GM18867 (cell line): ENCODE data around the gene SRMS.
"Not testable (repeated sequence)": the region's sequence is repeated elsewhere in the genome, so short reads cannot be mapped to it uniquely, and the experiment has no call there.

ENCODE experiments used
- ATAC-seq: cut with Tn5 transposase; IDR thresholded peaks from one replicate; pipeline ENCODE4 v1.9.1; 2021; ENCODE audit warnings: mild to moderate bottlenecking, moderate library complexity; ENCODE audit not compliant: unreplicated experiment

The SRMS gene

DNA sequence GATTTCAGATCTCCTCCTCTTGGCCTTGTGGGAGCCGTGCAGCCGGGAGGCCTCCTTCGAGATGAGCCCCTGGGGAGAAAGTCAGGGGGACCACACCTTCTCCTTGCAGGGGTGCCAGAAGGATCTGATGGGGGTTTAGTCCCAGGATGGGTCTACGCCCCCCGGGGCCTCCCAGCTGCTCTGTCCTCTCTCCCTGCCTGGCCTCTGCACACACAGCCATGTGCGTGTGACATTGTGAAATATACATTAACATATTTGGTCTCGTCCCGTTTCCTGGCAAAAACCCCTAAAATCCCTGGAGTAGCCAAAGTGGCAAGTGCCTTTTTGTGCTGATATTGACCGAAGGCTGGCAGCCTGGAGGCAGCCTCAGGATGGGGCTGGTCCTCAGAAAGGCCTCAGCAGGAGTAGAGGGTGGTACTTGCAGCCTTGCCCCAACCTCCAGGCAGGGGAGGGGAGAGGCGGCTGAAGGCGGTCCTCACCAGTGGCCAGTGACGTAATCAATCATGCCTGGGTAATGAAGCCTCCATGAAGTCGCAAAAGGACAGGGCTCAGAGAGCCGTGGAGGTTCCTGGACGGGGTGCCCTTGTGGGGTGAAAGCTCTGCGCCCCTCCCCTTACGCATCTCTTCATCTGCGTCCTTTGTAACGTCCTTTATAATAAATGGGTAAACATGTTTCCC lies 31.6 kb upstream of the SRMS start:
- ATAC-seq = no peak

- no peak for ATAC-seq
These were observed 30.9 kb upstream of the SRMS start for GRCh38 chr20:63578224-63579016.

GRCh38 chr20:63577317-63577894 lies 29.9 kb upstream of the SRMS start:
- ATAC-seq = no peak

DNA sequence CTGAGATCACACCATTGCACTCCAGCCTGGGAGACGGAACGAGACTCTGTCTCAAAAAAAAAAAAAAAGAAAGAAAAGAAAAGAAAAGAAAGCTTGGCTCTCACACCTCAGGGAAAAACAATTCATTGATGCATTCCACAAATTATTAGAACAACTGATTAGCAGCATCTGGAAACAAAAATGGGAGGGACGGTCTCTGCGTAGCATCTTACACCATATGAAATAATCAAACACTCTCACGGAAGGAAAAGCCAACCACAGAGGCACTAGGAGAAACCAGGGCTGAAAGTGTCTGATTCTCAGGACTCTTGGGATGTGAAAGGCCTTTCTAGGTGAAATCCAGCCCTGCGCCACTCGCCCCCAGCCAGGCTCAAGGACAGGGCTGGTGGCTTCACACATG lies 28.8 kb upstream of the SRMS start:
- no peak for ATAC-seq

DNA sequence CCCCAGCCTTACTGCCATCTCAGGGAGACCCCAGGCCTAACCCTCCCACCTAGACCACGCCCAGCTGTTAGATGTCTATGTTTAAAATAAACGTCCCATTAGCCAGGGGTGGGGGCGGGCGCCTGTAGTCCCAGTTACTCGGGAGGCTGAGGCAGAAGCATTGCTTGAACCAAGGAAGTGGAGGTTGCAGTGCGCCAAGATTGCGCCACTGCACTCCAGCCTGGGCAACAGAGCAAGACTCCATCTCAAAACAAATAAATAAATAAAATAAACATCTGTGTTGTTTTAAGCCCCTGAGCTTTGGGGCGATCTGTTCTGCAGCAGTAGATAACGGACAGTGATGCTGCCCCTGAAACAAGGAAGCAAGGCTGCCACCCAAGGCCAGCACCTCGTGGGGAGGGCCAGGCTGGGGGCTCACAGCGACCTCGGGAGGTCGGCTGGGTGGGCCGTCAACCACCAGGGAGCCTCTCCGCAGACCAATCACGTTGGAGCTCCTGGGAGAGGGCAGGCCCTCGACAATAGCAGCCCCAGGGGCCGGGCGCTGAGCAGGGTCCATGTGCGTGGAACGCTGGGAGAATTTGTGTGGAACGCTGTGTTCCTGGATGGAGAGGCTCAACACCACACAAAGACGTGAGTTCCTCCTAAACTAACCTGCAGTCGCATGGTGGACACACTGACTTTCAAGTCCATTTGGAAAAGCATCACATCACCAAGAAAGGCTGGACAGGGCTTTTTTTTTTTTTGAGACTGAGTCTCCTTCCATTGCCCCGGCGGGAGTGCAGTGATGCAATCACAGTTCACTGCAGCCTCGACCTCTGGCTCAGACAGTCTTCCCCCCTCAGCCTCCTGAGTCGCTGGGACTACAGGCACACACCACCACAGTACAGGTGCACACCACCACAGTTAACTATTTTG lies 27.5 kb upstream of the SRMS start:
- ATAC-seq = no peak

DNA sequence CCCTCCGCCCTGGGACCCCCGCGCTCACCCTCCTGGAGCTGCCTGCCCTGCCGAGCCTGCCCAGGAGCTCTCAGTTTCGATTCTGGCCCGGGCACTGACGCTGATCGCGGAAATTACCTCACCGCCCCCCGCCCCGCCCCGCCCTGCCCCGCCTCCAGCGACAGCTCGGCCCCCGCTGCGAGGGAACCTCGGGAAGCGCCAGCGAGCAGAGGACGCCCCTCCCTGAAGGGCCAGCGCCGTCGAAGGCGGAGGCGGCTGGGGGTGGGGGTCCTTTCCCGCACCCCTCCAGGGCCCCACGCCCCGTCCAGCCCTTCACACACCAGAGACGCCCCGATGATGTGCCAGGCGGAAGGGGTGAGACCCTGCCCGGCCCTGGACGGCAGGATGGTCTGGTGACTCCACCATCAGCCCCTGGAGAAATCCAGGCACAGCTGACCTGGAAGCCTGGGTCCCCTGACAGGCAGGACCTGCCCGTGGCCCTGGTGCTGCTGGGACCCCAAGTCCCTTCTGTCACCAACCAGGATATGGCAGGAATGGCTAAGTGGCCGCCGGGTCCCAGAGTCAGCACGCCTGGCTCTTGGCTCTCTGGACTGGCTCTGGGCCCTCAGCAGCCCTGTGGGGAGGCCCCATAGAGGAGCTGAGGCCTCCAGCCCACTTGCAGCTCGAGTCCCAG lies 26.7 kb upstream of the SRMS start, which contains the start of gene HELZ2:
TSS of gene HELZ2 (minus strand) at position 84 of the 673 bp plus-strand sequence. CDS start 1,854 bp downstream, outside the sequence.
- peak; percentile 54 for ATAC-seq

GRCh38 chr20:63573647-63574131 lies 26.1 kb upstream of the SRMS start:
- no peak for ATAC-seq

GRCh38 chr20:63572788-63573646 lies 25.5 kb upstream of the SRMS start:
- ATAC-seq = no peak

DNA sequence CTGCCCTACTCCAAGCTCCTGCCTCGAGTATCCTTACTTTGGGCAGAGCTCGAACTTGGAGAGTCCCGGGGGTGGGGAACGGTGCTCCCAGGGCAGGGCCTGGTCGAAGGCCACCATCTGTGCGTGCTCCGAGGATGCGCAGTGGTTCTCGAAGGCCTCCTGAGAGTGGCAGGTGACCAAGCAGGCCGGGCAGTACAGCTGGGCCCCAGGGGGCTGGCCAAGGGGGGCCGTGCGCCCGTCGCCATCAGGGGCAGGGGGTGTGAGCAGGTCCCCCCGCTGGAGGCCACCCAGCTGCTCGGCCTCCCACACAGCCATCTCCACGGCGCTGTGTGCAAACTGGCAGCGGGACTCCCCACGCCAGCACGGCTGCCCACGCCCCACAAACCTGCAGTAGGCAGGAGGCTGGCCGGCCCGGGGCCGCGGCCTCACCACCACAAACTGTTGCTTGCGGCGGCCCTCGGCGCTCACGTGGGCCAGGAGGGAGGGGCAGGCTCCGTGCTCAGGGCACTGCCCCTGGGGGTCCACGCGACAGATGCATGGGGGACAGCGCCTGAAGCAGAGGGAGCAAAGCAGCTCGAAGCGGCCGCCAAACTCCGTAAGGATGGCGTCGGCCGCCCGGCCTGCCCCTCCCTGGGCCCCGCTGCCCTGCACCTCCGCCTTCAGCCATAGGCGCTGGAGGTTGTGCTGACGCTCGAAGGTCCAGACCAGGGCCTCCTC lies 24.7 kb upstream of the SRMS start:
- ATAC-seq = no peak

- ATAC-seq = not testable (repeated sequence)
These were observed 23.5 kb upstream of the SRMS start for GRCh38 chr20:63571087-63571478.

GRCh38 chr20:63570281-63571086 lies 22.9 kb upstream of the SRMS start:
- ATAC-seq = no peak

DNA sequence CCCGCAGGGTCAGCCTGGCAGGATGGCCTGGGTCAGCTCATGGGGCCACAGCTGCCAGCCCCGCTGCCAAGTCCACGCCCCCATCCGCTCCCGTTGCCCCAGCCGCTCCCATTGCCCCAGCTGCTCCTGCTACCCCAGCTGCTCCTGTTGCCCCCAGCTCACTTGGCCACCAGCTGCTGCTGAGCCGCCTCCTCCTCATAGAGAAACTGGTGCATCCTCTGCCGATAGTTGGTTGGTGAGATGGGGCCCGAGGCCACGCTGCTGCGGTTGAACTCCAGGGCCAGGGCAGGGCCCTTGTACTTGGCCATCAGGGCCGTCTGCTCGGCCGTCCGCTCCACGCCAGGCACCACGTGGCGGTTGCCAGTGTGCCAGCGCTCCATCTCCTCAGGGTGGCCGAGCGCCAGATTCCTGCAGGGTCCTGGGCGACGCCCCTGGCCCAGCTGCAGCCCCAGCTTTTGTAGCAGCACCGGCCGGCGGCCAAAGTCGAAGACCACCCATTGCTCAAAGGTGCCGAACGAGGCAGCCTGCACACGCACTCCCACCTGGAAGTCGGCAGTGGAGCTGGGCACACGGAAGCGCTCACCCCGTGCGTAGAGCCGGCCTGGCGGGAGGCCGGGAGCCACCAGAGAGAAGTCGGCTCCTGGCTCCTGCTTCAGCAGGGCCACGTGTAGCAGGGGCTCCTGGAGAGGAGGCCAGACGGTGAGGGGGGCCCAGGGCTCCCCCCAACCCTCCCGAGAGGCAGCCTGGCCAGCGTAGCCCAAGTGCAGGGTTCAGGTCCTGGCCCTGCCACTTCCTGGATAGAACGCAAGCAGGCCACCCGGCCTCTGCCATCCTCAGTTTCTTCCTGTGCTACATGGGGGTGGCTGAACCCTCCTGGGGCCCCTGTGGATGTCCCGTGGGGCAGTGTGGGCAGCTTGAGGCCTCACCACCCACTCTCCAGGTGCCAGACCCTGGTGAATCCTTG lies 21.7 kb upstream of the SRMS start:
- ATAC-seq = no peak

DNA sequence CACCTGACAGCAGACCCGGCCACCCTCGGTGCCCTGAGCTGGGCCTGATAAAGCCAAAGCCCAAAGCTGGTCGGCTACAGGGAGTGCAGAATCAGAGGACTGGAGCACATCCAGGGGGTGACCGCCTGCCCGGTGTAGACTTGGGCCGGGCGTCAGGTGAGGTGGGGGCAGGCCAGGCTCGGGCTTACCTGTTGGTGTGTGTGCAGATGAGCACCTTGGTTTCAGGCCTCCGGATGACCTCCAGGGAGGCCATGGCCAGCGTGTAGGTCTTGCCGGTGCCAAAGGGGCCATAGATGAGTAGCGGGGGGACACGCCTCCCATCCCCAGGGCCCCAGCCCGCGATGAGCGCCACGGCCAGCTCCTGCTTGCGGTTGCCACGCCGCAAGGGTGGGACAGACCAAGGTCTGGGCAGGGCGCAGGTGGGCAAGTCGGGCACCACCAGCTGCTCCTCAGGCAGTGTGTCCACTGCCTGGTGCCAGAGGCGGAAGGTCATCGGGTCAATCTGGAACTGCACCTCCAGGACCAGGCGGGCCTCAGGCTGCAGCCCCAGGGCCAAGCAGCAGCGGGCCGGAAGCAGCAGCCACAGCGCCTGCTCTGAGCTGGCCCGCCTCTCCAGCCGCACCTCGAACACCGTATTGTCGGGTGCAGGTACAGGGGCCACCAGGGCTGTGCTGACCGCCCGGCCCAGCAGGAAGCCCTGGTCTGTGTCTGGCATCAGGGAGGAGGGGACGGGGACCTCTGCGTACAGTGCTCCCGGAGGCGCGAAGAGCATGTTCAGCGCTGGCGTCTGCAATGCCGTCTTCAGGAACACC lies 20.8 kb upstream of the SRMS start:
- no peak for ATAC-seq

DNA sequence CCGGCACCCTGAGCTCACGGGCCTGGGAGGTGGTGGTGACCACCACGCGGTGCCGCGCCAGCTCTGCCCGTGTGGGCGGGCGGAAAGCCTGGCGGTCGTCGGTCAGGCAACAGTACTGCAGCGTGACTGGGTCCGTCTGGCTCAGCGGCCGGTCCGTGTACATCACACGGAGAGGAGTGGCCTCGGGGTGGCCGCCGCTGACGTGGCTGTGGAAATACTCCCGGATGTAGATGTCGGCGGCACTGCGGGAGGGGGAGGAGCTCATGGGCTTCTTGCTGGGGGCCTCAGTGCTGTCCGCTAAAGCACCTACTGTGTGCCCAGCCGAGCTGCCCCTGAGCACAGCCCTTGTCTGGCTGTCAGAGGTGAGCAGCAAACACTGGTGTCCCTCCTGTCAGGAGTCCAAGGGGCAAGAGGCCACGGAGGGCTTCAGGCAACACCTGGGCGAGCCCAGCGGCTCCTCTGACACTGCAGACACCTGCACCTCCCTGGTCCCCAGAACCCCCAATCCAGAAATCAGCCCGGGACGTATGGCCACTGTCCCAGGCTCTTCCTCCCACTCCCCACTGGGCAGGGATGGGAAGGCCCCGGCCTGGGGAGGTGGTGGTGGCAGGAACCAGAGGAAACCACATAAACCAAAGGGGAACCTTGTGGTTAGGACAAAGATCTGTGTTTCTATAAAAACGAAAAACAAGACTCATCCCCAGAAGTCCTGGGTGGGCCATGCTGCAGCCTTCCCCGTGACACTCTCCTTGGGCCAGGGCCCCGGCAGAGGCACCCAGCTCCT lies 20.0 kb upstream of the SRMS start:
- no peak for ATAC-seq

DNA sequence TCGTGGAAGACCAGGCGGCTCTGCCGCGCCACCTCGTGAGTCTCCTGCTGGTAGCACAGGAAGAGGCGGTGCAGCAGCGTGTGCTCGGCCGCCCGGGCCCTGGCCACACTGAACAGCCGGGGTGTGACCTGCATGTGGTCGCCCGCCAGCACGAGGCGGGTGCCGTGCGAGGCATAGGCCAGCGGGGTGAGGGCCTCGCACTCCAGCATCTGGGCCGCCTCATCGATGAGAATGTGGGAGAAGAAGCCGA lies 19.5 kb upstream of the SRMS start:
- no peak for ATAC-seq
